ES-I3 (cell line): ENCODE data around the gene RNASE9.

Source experiments
- H3K36me3 ChIP-seq: 2 replicates; pipeline ENCODE4 v1.6.1; 2013; ENCODE audit warnings: mild to moderate bottlenecking, low read length, control low read depth, moderate library complexity; ENCODE audit not compliant: insufficient read depth
- H3K4me1 ChIP-seq: 2 replicates; pipeline ENCODE4 v1.6.1; 2013; ENCODE audit warnings: mild to moderate bottlenecking, control low read depth, low read length; ENCODE audit not compliant: insufficient read depth
- H3K9ac ChIP-seq: 2 replicates; pipeline ENCODE4 v1.6.1; 2013; ENCODE audit warnings: low read depth, mild to moderate bottlenecking, low read length, moderate library complexity
- H3K9me3 ChIP-seq: 2 replicates; pipeline ENCODE4 v1.6.1; 2013; ENCODE audit warnings: mild to moderate bottlenecking, low read length, moderate library complexity; ENCODE audit not compliant: control insufficient read depth, insufficient read depth

Gene RNASE9

GRCh38 chr14:20563971-20564370 is 3.1 kb upstream of the RNASE9 start:
- H3K4me1 ChIP-seq, result peaks cover 13% of the 10 kb centered on the region
- no peaks in the 10 kb centered on the region for H3K36me3 ChIP-seq
- H3K9ac ChIP-seq, result no peak overlapping the region
- peaks cover 11% of the 10 kb centered on the region for H3K9me3 ChIP-seq

DNA sequence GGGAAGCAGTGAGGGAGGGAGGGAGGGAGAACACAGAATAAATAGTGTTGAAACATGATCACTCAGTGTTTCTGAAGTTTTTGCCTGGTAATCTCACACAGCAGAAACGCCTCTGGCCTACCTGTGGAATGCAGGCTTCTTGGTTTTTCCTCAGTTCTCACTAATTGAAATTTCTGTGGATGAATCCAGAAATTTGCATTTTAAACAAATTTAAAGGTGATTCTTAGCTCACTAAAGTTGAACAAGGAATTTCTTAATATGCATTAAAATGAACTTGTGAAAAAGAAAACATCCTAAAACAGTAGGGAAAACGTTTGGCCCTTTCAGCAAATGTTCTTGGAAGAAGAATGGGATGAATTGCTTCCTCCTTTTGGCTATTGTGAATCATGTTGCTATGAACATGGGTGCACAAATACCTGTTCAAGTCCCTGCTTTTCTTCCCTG is 1.4 kb downstream of the RNASE9 start:
- Histone ChIP-seq H3K9ac (peak overlapping the region; percentile 11; the same call in 1 of the 2 replicates), H3K4me1 (peaks cover 36% of the 10 kb centered on the region), H3K36me3 (no peaks in the 10 kb centered on the region), H3K9me3 (no peaks in the 10 kb centered on the region)

GRCh38 chr14:20557212-20557542 is 3.7 kb downstream of the RNASE9 start:
- Histone ChIP-seq H3K36me3 (no peaks in the 10 kb centered on the region), H3K9me3 (no peaks in the 10 kb centered on the region), H3K4me1 (peaks cover 36% of the 10 kb centered on the region), H3K9ac (no peak overlapping the region)

GRCh38 chr14:20556500-20557211 is 4.2 kb downstream of the RNASE9 start:
- Histone ChIP-seq H3K9me3 (no peaks in the 10 kb centered on the region), H3K9ac (no peak overlapping the region), H3K4me1 (peaks cover 36% of the 10 kb centered on the region), H3K36me3 (no peaks in the 10 kb centered on the region)

DNA sequence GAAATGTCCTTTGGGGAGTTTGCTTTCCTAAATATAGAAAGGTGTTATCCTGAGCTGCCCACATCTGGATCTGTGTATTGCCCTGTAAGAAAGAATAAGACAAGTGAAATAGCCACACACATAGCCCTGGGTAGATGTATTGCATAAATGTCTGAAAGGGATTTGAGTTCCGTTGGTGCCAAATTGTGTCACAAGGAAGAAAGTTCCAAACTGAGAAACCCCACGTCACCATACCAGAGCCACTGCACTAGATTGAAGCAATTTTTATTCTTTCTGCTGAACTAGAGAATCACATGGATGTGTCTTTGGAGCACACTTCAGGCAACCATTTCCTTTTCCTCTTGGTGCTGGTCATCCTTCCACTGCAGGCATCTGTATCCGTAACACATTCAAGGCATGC is 5.0 kb downstream of the RNASE9 start:
- Histone ChIP-seq H3K36me3 (no peaks in the 10 kb centered on the region), H3K9ac (no peak overlapping the region), H3K9me3 (no peaks in the 10 kb centered on the region), H3K4me1 (peaks cover 33% of the 10 kb centered on the region)

GRCh38 chr14:20553024-20553423 is 7.8 kb downstream of the RNASE9 start:
- H3K9me3 ChIP-seq, result no peaks in the 10 kb centered on the region
- H3K36me3 ChIP-seq, result no peaks in the 10 kb centered on the region
- H3K9ac ChIP-seq, result no peak overlapping the region
- peaks cover 14% of the 10 kb centered on the region for H3K4me1 ChIP-seq

- no peaks in the 10 kb centered on the region for H3K36me3 ChIP-seq
- no peaks in the 10 kb centered on the region for H3K9me3 ChIP-seq
- H3K4me1 ChIP-seq, result peaks cover 7% of the 10 kb centered on the region; the same call in 1 of the 2 replicates
- H3K9ac ChIP-seq, result no peak overlapping the region
These were observed 9.2 kb downstream of the RNASE9 start for GRCh38 chr14:20551606-20552005.

DNA sequence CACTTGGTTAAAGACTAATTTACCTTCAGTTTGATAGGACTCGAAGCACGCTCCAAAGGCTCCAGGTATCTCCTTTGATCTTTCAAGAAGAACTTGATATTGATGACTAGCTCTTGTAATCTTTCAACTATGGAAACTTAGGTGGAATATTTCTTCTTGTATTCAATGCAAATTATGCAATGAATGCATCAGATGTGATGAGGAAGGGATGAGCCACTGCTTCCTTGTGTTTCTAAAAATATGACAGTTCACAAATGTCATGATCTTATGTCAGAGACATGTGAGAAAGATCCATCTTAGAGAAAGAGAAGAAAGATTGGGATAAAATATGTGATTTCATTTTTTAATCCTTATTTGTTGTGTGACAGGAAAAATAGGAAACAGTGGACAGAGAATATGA is 9.9 kb downstream of the RNASE9 start:
- Histone ChIP-seq H3K9me3 (no peaks in the 10 kb centered on the region), H3K36me3 (no peaks in the 10 kb centered on the region), H3K9ac (no peak overlapping the region), H3K4me1 (peaks cover under 1% of the 10 kb centered on the region; the same call in 1 of the 2 replicates)

- Histone ChIP-seq H3K9ac (no peak overlapping the region), H3K36me3 (no peaks in the 10 kb centered on the region), H3K9me3 (no peaks in the 10 kb centered on the region), H3K4me1 (no peaks in the 10 kb centered on the region)
These were observed 12.3 kb downstream of the RNASE9 start for GRCh38 chr14:20548414-20549158.

DNA sequence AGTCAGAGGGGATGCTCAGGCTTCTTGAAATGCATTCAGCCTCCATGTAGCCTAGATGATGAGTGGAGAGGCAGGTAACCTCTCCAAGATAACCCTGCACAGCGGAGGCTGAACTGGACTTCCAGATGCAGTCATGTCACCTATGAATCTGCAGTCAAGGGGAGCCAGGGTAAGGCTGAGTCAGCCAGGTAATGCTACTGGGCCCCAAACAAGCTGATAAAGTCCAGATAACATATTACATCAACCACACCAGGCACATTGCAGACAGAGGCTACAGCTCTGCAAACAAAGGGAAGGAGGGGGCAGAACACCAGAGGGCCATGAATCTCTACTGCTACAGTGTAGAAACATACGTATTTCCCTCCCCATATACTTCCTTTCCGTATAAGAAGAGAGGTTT is 14.0 kb downstream of the RNASE9 start:
- H3K9me3 ChIP-seq, result no peaks in the 10 kb centered on the region
- no peaks in the 10 kb centered on the region for H3K36me3 ChIP-seq
- no peak overlapping the region for H3K9ac ChIP-seq
- H3K4me1 ChIP-seq, result no peaks in the 10 kb centered on the region

DNA sequence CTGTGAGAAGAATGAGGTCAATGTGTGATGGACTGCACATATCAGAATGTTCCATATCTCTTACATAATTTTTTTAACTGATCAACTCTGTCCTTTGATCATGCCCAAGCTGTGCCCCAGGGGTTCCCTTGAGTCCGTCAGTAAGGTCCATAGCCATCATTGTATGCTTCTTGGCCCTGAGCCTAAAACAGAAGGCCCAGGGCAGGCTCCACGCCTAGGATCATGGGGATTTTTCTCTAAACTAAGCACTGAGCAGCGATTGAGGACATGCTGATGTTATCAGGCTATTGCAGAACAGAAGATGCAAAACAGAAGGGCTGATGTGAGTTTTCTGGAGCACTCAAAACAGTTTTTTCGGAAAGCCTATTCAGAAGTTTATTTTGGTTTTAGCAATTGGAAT is 20.9 kb downstream of the RNASE9 start:
- Histone ChIP-seq H3K9ac (no peak overlapping the region), H3K4me1 (no peaks in the 10 kb centered on the region), H3K36me3 (no peaks in the 10 kb centered on the region)

DNA sequence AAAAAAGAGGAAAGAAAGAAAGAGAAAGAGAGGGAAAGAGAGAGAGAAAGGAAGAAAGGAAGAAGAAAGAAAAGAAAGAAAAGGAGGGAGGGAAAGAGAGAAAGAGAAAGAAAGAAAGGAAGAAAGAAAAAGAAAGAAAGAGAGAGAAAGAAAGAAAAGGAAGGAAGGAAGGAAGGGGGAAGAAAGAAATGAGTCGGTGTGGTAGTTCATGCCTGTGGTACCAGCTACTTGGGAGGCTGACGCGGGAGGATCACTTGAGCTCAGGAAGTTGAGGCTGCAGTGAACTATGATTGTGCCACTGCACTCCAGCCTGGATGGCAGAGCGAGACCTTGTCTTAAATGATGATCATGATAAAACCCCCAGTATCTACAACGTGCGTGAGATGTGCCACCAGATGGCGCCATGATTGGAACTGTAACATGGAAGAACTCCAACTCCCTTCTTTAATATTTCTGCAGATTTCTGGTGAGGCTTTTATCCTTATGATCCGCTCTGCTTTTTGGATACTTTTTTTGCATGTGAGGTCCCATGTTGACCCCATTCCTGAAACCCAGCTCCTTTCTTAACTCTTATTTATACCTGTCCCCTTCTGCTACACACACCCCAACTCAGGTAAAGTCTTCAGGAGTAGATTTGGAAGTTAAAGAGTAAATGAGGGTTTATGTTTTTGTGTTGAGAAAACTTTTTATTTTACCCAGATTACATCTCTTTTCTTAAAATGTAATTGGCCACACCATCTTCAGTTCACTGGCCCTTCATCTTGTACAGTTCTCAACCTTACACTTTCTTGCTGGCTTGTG is 29.9 kb downstream of the RNASE9 start:
- no peak overlapping the region for H3K9ac ChIP-seq
- H3K36me3 ChIP-seq, result no peaks in the 10 kb centered on the region
- peaks cover 2% of the 10 kb centered on the region; the same call in 1 of the 2 replicates for H3K9me3 ChIP-seq
- H3K4me1 ChIP-seq, result no peaks in the 10 kb centered on the region

More for the DNA sequence above, 20.9 kb downstream of the RNASE9 start:
- peaks cover 2% of the 10 kb centered on the region; the same call in 1 of the 2 replicates for H3K9me3 ChIP-seq

GRCh38 chr14:20529806-20530205 is 31.0 kb downstream of the RNASE9 start:
- no peaks in the 10 kb centered on the region for H3K9me3 ChIP-seq
- no peaks in the 10 kb centered on the region for H3K36me3 ChIP-seq
- no peak overlapping the region for H3K9ac ChIP-seq
- no peaks in the 10 kb centered on the region for H3K4me1 ChIP-seq

DNA sequence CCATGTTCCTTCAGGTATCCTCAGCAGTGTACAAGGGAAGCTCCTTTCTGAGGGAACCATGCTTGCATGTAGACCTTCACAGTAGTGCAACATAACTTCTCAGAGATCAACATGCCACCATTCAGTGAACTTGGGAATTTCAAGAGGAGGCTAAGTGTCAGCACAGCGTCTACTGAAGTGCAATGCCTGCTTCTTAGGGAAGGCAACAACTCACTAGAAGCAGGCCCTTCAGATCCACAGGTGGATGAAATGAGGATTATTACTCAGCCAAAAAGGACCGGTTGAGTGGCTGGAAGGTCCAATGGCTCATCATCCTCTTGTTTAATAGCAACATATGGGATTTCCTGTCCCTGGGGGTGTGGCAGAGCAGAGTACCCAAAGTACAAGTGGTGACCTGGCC is 36.8 kb downstream of the RNASE9 start:
- no peaks in the 10 kb centered on the region for H3K9me3 ChIP-seq

More for the DNA sequence above, 36.8 kb downstream of the RNASE9 start:
- Histone ChIP-seq H3K4me1 (no peaks in the 10 kb centered on the region), H3K9ac (no peak overlapping the region), H3K36me3 (no peaks in the 10 kb centered on the region)
